ENCODE measurements around the gene USP9Y. TPM values are rescaled to one million over a fixed set of nuclear protein-coding genes. Genes with fewer than 3 reads are reported as not detected.

The USP9Y gene
- total and polyA plus RNA-seq, 7 donors: under 0.01 to 30.7 (median 9.1) TPM; not detected in 2

GRCh38 chrY:12678111-12678510, 22.9 kb upstream of the USP9Y start:
- Histone ChIP-seq H3K9me3 (no peaks in the 10 kb centered on the region), H3K36me3 (no peaks in the 10 kb centered on the region), H3K4me1 (peaks cover 0 to under 1% (median 0%) of the 10 kb centered on the region in 4 donors), H3K27ac (no peak overlapping the region), H3K27me3 (no peaks in the 10 kb centered on the region), H3K4me3 (no peak overlapping the region)
- no peak for TF ChIP-seq POLR2AphosphoS5 (IDR thresholded peaks at IDR 0.05)
- no peak for TF ChIP-seq POLR2A (IDR thresholded peaks at IDR 0.05)
- no peak for TF ChIP-seq CTCF (IDR thresholded peaks at IDR 0.05)
- no peak for TF ChIP-seq EP300 (IDR thresholded peaks at IDR 0.05)
- DNase-seq: no peak
- intact Hi-C loops (cut with DNase I): no loop called here
- WGBS, 2 donors: 95 to 97% methylated on average over 2 of the region's 2 CpGs

DNA sequence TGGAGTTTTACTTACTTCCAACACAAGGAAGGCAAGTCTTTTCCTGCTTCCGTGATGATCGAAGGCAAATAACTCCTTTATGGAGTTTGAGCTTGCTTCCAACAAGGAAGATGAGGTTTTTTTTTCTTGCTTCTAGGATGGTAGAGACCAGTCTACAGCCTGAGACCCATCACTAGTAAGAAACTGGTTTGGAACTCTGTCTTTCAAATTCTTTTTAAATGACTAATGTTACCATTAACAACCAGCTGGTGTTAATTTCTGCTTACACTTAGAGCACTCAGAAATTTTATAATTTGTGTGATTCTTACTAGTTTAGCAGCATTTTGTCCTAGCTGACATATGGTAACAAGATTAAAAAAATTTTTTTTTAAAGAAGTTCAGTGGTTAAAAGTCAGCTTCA, 19.5 kb upstream of the USP9Y start:
- DNase-seq: no peak
- no peaks in the 10 kb centered on the region for H3K36me3 ChIP-seq
- intact Hi-C loops (cut with DNase I): no loop called here
- 14 to 49% methylated on average over 2 of the region's 2 CpGs for WGBS, 2 donors
- TF ChIP-seq POLR2A (IDR thresholded peaks at IDR 0.05) (no peak), CTCF (IDR thresholded peaks at IDR 0.05) (no peak), EP300 (IDR thresholded peaks at IDR 0.05) (no peak), POLR2AphosphoS5 (IDR thresholded peaks at IDR 0.05) (no peak)
- no peaks in the 10 kb centered on the region for H3K9me3 ChIP-seq
- no peak overlapping the region for H3K27ac ChIP-seq
- H3K4me3 ChIP-seq: no peak overlapping the region
- no peaks in the 10 kb centered on the region for H3K4me1 ChIP-seq
- no peaks in the 10 kb centered on the region for H3K27me3 ChIP-seq

GRCh38 chrY:12688337-12688736, 12.7 kb upstream of the USP9Y start:
- WGBS, 2 donors: 44 to 82% methylated on average over 2 of the region's 2 CpGs
- H3K4me3 ChIP-seq: no peak overlapping the region
- DNase-seq: no peak
- intact Hi-C loops (cut with DNase I): no loop called here
- H3K4me1 ChIP-seq: no peaks in the 10 kb centered on the region
- H3K27ac ChIP-seq: no peak overlapping the region
- no peaks in the 10 kb centered on the region for H3K9me3 ChIP-seq
- peaks cover 0 to 6% (median 0%) of the 10 kb centered on the region in 4 donors for H3K36me3 ChIP-seq
- TF ChIP-seq CTCF (IDR thresholded peaks at IDR 0.05) (no peak), POLR2A (IDR thresholded peaks at IDR 0.05) (no peak), EP300 (IDR thresholded peaks at IDR 0.05) (no peak), POLR2AphosphoS5 (IDR thresholded peaks at IDR 0.05) (no peak)
- no peaks in the 10 kb centered on the region for H3K27me3 ChIP-seq

DNA sequence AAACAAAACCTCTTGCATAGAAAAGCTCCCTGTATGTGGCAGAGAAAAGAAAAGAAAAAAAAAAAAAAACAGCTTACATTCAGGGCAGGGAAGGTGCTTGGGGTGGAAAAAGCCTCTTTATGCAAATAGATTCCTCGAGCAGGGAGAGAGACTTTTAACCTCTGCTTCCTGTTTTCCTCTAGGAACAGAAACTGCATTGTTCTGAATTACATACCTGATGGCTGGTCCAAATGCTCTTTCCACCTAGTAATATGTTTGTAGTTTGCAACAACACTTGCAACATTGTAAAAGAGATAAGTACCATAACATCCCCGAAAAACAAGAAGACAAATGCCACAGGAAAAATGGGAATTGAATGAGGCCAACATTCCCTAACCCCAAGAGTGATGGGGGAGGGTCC, 944 bp upstream of the USP9Y start:
- Histone ChIP-seq H3K9me3 (peaks cover 0 to 5% (median 0%) of the 10 kb centered on the region in 4 donors), H3K4me3 (no peak overlapping the region), H3K4me1 (no peaks in the 10 kb centered on the region), H3K27ac (no peak overlapping the region), H3K36me3 (peaks cover 0 to 3% (median 0%) of the 10 kb centered on the region in 4 donors), H3K27me3 (no peaks in the 10 kb centered on the region)
- intact Hi-C loops (cut with DNase I): no loop called here
- TF ChIP-seq POLR2A (IDR thresholded peaks at IDR 0.05) (no peak), EP300 (IDR thresholded peaks at IDR 0.05) (no peak), POLR2AphosphoS5 (IDR thresholded peaks at IDR 0.05) (no peak), CTCF (IDR thresholded peaks at IDR 0.05) (no peak)
- WGBS, 2 donors: 72 to 74% methylated on average over 2 of the region's 2 CpGs
- DNase-seq: no peak

DNA sequence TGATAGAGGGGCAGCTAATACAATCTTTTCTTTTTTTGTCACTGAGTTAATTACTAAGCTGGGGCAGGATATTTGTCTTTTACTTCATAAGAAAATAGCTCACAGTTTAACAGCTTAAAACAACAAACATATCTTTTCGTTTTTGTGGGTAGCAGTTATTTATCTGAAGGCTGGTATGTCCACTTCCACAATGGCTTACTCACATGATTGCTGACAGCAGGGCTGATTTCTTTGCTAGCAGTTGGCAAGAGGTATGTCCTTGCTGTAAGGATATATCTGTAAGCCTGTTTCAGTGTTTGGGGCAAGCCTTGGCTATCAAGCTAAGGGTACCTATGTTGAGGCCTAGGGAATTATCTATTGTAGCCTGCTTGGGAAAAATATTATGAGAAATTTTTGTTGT, 1.1 kb downstream of the USP9Y start:
- Histone ChIP-seq H3K4me1 (no peaks in the 10 kb centered on the region), H3K4me3 (no peak overlapping the region), H3K27me3 (no peaks in the 10 kb centered on the region), H3K36me3 (peaks cover 0 to 3% (median 0%) of the 10 kb centered on the region in 4 donors), H3K9me3 (peaks cover 0 to 5% (median 0%) of the 10 kb centered on the region in 4 donors), H3K27ac (no peak overlapping the region)
- no peak for DNase-seq
- TF ChIP-seq POLR2AphosphoS5 (IDR thresholded peaks at IDR 0.05) (no peak), CTCF (IDR thresholded peaks at IDR 0.05) (no peak), EP300 (IDR thresholded peaks at IDR 0.05) (no peak), POLR2A (IDR thresholded peaks at IDR 0.05) (no peak)
- intact Hi-C loops (cut with DNase I): no loop called here
- 82 to 87% methylated on average over 1 of the region's 1 CpG for WGBS, 2 donors
